T-helper 2 cell (primary cell): ENCODE results near the gene SLC44A3.
"Not testable (repeated sequence)": the region's sequence is repeated elsewhere in the genome, so short reads cannot be mapped to it uniquely, and the experiment has no call there.

Experiments
- DNase-seq, 5 experiments: peaks; one replicate each; pipeline versions ENCODE4 v3.0.0 to v3.0.0-alpha.2; 2012 to 2022

SLC44A3 gene

GRCh38 chr1:94803106-94803505, 17.1 kb upstream of the SLC44A3 start:
- DNase-seq, result no peak

GRCh38 chr1:94803517-94804441, 16.4 kb upstream of the SLC44A3 start:
- no peak for DNase-seq

- DNase-seq, result no peak
Observed at GRCh38 chr1:94804442-94804837, 15.7 kb upstream of the SLC44A3 start.

- peak in 3 of 5 experiments; percentile 15 to 50 (median 23) for DNase-seq
Observed at GRCh38 chr1:94805912-94806311, 14.2 kb upstream of the SLC44A3 start.

DNA sequence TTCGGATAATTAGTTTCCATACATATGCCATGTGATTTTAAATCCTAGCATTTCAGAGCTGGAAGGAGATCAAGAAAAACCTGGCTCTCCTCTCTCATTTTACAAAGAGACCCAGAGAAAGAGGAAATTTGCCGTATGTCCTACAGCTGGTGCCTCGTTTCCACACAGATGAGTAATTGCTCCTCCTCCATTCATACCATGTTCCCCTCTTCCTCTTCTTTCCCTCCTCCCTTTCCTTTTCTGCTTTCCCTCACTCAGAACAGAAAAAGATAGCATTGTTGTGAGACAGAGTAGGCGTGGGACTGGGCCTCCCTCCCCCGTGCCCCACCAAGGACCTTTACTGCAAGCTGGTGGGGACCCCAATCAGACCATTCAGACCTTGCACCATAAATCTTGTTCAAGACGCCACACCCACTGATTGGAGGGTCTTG, 13.7 kb upstream of the SLC44A3 start:
- no peak for DNase-seq

- DNase-seq, result peak in 1 of 5 experiments; percentile 47
Observed at GRCh38 chr1:94807742-94808491, 12.2 kb upstream of the SLC44A3 start.

- no peak for DNase-seq
Observed at GRCh38 chr1:94808669-94809068, 11.5 kb upstream of the SLC44A3 start.

GRCh38 chr1:94812985-94813384, 7.2 kb upstream of the SLC44A3 start:
- DNase-seq, result no peak

GRCh38 chr1:94816030-94816429, 4.1 kb upstream of the SLC44A3 start:
- DNase-seq, result no peak

DNA sequence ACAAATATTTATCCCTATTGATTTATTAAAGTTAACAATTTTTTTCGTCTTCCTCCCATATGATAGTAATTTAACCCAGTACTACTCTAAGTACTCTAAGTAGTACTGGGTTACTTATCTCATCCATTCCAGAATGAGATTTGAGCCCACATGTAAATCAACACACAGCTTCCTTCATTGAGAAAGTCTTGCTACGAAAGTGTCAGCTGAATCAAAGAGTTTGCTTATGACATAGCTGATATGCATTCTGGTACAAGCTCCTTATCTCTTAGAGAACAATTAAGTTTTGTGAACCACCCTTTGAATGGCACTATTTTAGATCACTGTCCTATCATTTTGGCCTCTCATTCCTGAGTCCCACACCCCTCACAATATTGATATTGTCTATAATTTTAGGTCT, 2.4 kb upstream of the SLC44A3 start:
- DNase-seq, result no peak

DNA sequence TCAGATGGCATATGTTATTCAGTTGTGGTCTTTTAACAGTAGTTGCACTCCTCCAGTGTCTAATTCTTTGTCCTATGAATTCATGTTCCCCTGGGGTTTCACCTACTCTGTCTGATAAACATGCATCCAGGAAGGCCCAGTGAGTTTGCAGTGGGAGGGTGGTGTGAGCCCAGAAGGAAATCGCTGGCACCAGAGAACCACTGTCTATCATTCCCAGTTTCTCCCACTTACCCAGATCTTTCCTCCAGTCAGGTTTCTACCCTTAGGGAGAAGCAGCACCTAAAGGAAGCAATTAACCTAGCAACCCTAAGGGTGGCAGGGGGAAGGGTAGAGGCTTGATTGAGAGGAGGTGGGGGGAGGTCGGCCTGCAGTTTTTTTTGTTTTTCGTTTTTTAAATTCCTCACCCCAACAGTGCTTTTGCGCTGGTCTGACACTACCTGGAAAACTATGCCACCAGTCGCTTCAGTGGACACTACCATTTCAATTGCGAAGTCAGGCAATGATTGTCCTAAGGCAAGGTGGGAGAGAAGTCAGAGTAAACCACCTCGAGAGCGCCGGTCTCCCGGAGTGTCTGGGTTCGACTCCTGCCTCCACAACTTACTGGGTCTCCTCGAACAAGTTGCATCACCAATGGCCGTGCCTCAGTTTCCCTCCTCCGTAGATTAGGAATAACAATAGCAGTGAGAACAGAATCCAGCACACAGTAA, 766 bp upstream of the SLC44A3 start:
- DNase-seq, result no peak

- no peak for DNase-seq
Observed at GRCh38 chr1:94820936-94821335, 779 bp downstream of the SLC44A3 start.

DNA sequence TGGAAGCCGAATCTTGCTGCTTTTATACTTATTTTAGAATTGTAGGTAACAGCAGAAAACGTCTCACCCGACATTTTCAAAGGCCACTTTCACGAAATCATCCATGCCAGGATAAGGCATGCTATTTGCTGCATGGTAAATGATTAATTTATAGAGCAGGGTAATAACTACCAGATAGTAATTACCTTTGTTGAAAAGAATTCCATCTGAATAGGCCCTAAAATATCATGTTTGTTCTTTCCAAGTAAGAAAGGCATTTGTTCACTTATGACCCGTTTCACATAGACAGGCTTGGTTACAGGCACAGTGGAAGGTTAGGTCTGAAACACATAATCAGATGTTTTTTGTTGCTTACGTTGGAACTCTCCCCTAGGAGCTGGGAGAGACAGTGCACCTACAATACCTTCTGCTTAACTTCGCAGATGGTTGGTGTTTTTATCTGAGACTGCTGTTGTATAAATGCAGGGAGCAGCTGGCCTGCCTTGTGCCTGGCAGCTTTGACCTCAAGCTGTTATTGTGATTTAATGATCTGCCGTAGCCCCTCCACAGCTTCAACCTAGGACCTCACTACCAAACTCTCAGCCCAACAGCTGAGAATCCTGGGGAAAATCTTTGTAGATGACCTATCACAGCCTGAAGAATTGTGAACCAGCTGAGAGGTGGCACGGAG, 1.6 kb downstream of the SLC44A3 start:
- DNase-seq, result no peak

GRCh38 chr1:94823116-94823515, 3.0 kb downstream of the SLC44A3 start:
- no peak for DNase-seq

- DNase-seq, result no peak
Observed at GRCh38 chr1:94825936-94826335, 5.8 kb downstream of the SLC44A3 start.

GRCh38 chr1:94827434-94827833, 7.3 kb downstream of the SLC44A3 start:
- DNase-seq, result no peak

GRCh38 chr1:94828251-94828650, 8.1 kb downstream of the SLC44A3 start:
- no peak for DNase-seq

GRCh38 chr1:94831641-94832040, 11.5 kb downstream of the SLC44A3 start:
- DNase-seq, result no peak

- no peak for DNase-seq
Observed at GRCh38 chr1:94832446-94832845, 12.3 kb downstream of the SLC44A3 start.

GRCh38 chr1:94832931-94833585, 12.9 kb downstream of the SLC44A3 start:
- no peak for DNase-seq

DNA sequence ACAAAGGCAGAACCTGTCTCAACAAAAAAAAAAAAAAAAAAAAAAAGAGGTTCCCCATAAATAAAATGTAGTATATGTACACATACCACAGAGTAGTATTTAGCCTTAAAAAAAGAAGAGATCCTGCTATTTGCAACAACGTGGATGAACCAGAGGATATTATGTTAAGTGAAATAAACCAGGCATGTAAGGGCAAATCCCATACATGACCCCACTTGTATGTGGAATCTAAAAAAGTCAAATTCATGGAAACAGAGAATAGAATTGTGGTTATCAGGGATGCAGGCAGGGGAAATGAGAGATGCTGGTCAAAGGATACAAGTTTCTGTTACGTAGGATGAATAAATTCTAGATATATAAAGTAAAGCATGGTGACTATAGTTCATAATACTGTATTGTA, 16.7 kb downstream of the SLC44A3 start:
- no peak for DNase-seq

DNA sequence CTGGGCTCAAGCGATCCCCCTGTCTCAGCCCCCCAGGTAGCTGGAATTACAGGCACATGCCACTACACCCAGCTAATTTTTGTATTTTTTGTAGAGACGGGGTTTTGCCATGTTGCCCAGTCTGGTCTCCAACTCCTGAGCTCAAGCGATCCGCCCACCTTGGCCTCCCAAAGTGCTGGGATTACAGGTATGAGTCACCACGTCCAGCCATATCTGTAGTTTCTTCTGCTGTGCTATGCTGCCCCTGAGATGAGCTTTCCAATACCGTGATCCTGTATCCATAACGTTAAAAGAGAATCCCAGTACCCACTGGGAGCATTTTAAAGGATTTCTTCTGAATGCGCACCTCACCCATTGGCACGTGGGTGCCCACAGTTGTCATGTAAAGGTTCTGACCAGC, 20.2 kb downstream of the SLC44A3 start:
- not testable (repeated sequence) for DNase-seq
